H54 (cell line): ENCODE results near the gene RTN4.

Experiments
- DNase-seq: peaks from one replicate; pipeline ENCODE4 v3.0.0; 2011; ENCODE audit warnings: low spot score, mixed read lengths; ENCODE audit not compliant: insufficient read length
- FAIRE-seq: peaks from 3 replicates; lab custom pipeline; 2011; peaks lifted over from hg19 to GRCh38; lab: Jason Lieb, UNC
- POLR2A ChIP-seq: IDR thresholded peaks from 2 replicates; pipeline ENCODE4 v1.6.1; 2011; ENCODE audit warnings: low read depth, mild to moderate bottlenecking, low read length

RTN4 gene

DNA sequence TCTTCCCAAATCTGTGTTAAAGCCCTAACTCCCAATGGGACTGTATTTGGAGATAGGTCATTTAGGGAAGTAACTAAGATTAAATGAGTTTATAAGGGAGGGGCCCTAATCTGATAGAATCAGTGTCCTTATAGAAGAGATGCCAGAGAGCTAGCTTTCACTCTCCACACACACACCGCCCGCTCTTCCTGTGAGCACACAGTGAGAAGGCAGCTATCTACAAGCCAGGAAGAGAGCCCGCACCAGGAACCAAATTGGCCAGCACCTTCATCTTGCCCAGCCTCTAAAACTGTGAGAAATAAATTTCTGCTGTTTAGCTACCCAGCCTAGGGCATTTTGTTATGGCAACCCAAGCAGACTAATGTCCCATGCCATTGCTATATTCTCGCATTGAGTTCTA is 125.2 kb downstream of the RTN4 start:
- FAIRE-seq (no peak), DNase-seq (no peak)
- no peak for TF ChIP-seq POLR2A

DNA sequence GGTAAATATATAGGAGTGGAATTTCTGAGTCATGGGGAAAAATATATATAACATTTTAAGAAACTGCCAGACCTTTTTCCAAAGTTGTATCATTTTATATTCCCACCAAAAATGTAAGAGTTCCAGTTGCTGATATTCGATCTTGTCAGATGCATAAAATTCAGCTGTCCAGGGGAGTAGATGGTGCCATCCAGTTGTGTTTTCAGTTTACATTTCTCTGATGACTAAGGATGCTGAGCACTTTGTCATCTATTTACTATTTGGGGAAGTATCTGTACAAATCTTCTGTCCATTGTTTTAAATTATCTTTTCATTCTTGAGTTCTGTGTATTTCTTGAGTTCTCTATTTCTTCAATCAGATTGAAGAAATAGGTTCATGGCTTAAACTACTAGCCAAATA is 126.1 kb downstream of the RTN4 start:
- DNase-seq (no peak), FAIRE-seq (no peak)
- TF ChIP-seq POLR2A = no peak
